Measurements from ENCODE around the gene FGD3. TPM values are rescaled to one million over a fixed set of nuclear protein-coding genes. Genes with fewer than 3 reads are reported as not detected.
A peak's percentile ranks its signal among the peaks of the same experiment; 100 is the strongest.

The FGD3 gene
- total RNA-seq, 6 experiments from 2014 or later, result not detected

- H3K4me1 Mint-ChIP-seq (ENCODE audit: low read depth), result peaks cover 6% of the 10 kb centered on the region; the same call in 1 of the 2 replicates
- H3K27ac Mint-ChIP-seq, result no peak overlapping the region
- H3K27me3 Mint-ChIP-seq (ENCODE audit: insufficient read depth), result peaks cover 19% of the 10 kb centered on the region
- DNase-seq, result peak; percentile 48
- H3K36me3 Mint-ChIP-seq (ENCODE audit: low read depth), result no peaks in the 10 kb centered on the region
- no peak overlapping the region for H3K4me3 Mint-ChIP-seq
- TF ChIP-seq CTCF (IDR thresholded peaks at IDR 0.05), result no peak
- H3K9me3 Mint-ChIP-seq, result no peaks in the 10 kb centered on the region
These were observed 23.2 kb downstream of the FGD3 start for GRCh38 chr9:92970467-92970923.

- H3K27me3 Mint-ChIP-seq (ENCODE audit: insufficient read depth), result peaks cover 18% of the 10 kb centered on the region
- peaks cover 6% of the 10 kb centered on the region; the same call in 1 of the 2 replicates for H3K4me1 Mint-ChIP-seq (ENCODE audit: low read depth)
- no peak overlapping the region for H3K27ac Mint-ChIP-seq
- no peaks in the 10 kb centered on the region for H3K36me3 Mint-ChIP-seq (ENCODE audit: low read depth)
- TF ChIP-seq CTCF (IDR thresholded peaks at IDR 0.05), result no peak
- no peak overlapping the region for H3K4me3 Mint-ChIP-seq
- DNase-seq, result no peak
- no peaks in the 10 kb centered on the region for H3K9me3 Mint-ChIP-seq
These were observed 23.8 kb downstream of the FGD3 start for GRCh38 chr9:92971121-92971520.

GRCh38 chr9:92971776-92972175 lies 24.5 kb downstream of the FGD3 start:
- peaks cover 6% of the 10 kb centered on the region; the same call in 1 of the 2 replicates for H3K4me1 Mint-ChIP-seq (ENCODE audit: low read depth)

GRCh38 chr9:92973700-92974099 lies 26.4 kb downstream of the FGD3 start:
- Mint-ChIP-seq H3K27me3 (ENCODE audit: insufficient read depth) (peaks cover 10% of the 10 kb centered on the region), H3K4me1 (ENCODE audit: low read depth) (peaks cover 6% of the 10 kb centered on the region; the same call in 1 of the 2 replicates), H3K9me3 (no peaks in the 10 kb centered on the region), H3K4me3 (no peak overlapping the region), H3K36me3 (ENCODE audit: low read depth) (no peaks in the 10 kb centered on the region), H3K27ac (no peak overlapping the region)
- DNase-seq, result no peak
- no peak for TF ChIP-seq CTCF (IDR thresholded peaks at IDR 0.05)

More at GRCh38 chr9:92971776-92972175, 24.5 kb downstream of the FGD3 start:
- no peak overlapping the region for H3K27ac Mint-ChIP-seq
- no peaks in the 10 kb centered on the region for H3K9me3 Mint-ChIP-seq
- peaks cover 17% of the 10 kb centered on the region for H3K27me3 Mint-ChIP-seq (ENCODE audit: insufficient read depth)
- no peak for DNase-seq
- no peak overlapping the region for H3K4me3 Mint-ChIP-seq
- H3K36me3 Mint-ChIP-seq (ENCODE audit: low read depth), result no peaks in the 10 kb centered on the region
- no peak for TF ChIP-seq CTCF (IDR thresholded peaks at IDR 0.05)

GRCh38 chr9:92974161-92974661 lies 26.9 kb downstream of the FGD3 start:
- Mint-ChIP-seq H3K9me3 (no peaks in the 10 kb centered on the region), H3K27ac (no peak overlapping the region), H3K4me3 (no peak overlapping the region), H3K27me3 (ENCODE audit: insufficient read depth) (peaks cover 12% of the 10 kb centered on the region), H3K36me3 (ENCODE audit: low read depth) (no peaks in the 10 kb centered on the region), H3K4me1 (ENCODE audit: low read depth) (peaks cover 6% of the 10 kb centered on the region; the same call in 1 of the 2 replicates)
- DNase-seq, result no peak
- no peak for TF ChIP-seq CTCF (IDR thresholded peaks at IDR 0.05)
